Stimulated activated effector memory CD8-positive, alpha-beta T cell treated with anti-CD3 and anti-CD28 coated beads, Interleukin-12 subunit alpha, Interleukin-12 subunit beta, amount 100 ng/mL, for 72 hours (primary cell): ENCODE results near the gene RGS17.
A peak's percentile ranks its signal among the peaks of the same experiment; 100 is the strongest.
"Not testable (repeated sequence)": the region's sequence is repeated elsewhere in the genome, so short reads cannot be mapped to it uniquely, and the experiment has no call there.

Experiments used
- ATAC-seq: fragments of 150-1000 bp; cut with Tn5 transposase; 2 replicates; pipeline ENCODE4 v1.10.0; 2021
- DNase-seq, 2 donors: peaks; one replicate each; pipeline ENCODE4 v3.0.0; 2021 to 2022; ENCODE audit warnings: low spot score in 2 of 2
- H3K27ac Mint-ChIP-seq: one replicate; pipeline ENCODE4 v1.8.0; 2022; ENCODE audit warnings: mild to moderate bottlenecking, mixed read lengths
- H3K36me3 Mint-ChIP-seq: one replicate; pipeline ENCODE4 v1.8.0; 2022; ENCODE audit warnings: mild to moderate bottlenecking, mixed read lengths
- H3K4me1 Mint-ChIP-seq: one replicate; pipeline ENCODE4 v1.8.0; 2022; ENCODE audit warnings: mixed read lengths
- H3K4me3 Mint-ChIP-seq: one replicate; pipeline ENCODE4 v1.8.0; 2022; ENCODE audit warnings: mild to moderate bottlenecking, mixed read lengths
- H3K9me3 Mint-ChIP-seq: one replicate; pipeline ENCODE4 v1.8.0; 2022; ENCODE audit warnings: mixed read lengths

The RGS17 gene

DNA sequence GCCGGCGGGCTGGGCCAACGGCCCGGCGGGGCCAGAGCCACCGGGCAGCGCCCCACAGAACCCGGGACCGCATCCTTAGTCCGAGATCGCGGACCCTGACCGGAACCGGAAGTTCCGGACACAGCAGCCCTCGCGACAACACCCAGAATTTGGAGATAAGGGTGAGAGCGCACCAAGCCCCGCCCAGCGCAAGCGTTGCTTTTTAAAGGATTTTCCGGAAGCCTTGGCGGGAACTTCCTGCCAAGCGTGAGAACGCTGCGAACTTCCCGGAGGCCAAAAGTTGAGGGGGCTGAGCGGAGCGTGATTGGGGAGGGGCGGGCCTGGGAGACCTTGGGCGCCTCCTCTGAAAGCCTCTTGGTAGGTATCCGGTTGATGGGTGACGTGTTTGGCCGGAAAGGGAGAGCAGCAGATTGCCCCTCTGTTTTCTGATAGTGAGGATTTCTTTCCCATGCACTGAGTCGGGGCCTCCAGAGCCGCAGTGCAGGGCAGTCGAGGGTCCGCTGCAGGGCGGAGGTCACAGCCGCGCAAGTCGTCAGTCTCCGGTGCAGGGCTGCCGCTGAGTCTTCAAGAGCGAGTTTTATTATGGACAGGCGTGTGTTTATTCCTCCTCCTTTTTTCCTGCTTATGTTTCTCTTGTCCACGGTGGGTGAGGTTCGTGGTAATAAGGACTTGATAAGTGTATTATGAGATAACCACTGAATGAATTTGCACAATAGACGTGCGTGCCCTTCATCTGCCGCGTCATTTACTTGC, 128.3 kb downstream of the RGS17 start, which contains the start of gene MTRF1L:
MTRF1L (minus strand) TSS at position 97 of the 753 bp plus-strand sequence; CDS start at position 73, 24 bp downstream.
- ATAC-seq (peak; percentile 91), DNase-seq (peak; percentile 69 to 93)
- peak within 1 kb of the TSS; percentile 96 for H3K27ac Mint-ChIP-seq
- peaks cover 41% of the 10 kb centered on the region for H3K36me3 Mint-ChIP-seq
- peaks cover 38% of the 10 kb centered on the region for H3K4me1 Mint-ChIP-seq
- H3K9me3 Mint-ChIP-seq = no peaks in the 10 kb centered on the region
- H3K4me3 Mint-ChIP-seq = peak within 1 kb of the TSS; percentile 94

DNA sequence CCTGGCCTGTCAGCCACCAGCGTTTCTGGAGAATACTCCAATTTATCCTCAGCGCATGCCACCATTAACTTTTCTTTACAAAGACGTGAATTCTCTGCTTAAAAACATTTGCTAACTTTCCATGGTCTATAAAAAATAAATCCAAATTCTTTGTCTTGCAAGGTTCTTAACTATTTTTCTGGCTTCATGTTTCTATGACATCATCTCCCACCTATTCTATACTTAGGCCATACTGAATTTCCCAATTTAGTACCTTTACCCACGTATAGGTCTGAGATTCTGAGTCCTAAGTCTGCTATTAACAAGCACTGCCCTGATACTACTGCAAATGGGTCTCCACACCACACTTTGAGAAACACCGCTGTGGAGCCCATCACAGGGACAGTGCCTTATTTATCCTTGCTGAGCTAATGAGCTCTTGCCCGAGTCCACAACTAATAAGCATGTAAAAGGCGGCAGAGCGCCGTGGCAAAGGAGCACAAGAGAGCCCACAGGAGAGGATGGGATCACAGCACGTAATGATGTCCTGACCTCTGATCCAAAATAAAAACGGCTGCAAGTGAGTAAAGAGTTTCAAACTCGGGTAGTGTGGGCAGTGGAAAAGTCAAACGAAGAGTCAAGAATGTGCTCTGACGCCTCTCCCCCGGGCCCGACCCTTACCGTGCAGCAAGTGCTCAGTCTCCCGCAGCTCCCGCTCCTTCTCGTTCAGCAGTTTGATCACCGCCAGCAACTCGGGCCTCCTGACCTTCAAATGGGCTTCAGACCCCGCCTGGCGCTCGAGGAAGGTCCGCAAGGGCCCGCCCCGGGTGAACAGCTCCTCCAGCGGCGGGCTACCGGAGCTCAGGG, 129.1 kb downstream of the RGS17 start:
- H3K9me3 Mint-ChIP-seq = no peaks in the 10 kb centered on the region
- peak overlapping the region; percentile 94 for H3K4me3 Mint-ChIP-seq
- H3K4me1 Mint-ChIP-seq = peaks cover 43% of the 10 kb centered on the region
- peak overlapping the region; percentile 96 for H3K27ac Mint-ChIP-seq
- peaks cover 49% of the 10 kb centered on the region for H3K36me3 Mint-ChIP-seq
- peak in 1 of 2 donors; percentile 55 for DNase-seq
- peak; percentile 49 for ATAC-seq

DNA sequence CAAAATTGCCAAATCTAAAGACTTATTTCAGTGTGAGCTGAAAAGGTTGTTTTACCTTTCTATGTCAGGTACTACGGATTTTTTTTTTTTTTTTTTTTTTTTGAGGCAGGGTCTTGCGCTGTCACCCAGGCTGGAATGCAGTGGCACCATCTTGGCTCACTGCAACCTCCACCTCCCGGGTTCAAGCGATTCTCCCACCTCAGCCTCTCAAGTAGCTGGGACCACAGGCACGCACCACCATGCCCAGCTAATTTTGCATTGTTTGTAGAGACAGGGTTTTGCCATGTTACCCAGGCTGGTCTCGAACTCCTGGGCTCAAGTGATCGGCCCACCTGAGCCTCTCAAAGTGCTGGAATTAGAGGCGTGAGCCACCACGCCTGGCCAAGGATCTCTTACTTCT, 130.3 kb downstream of the RGS17 start:
- H3K4me1 Mint-ChIP-seq = peaks cover 50% of the 10 kb centered on the region
- H3K4me3 Mint-ChIP-seq = peak overlapping the region; percentile 94
- ATAC-seq, H3K9me3 Mint-ChIP-seq, DNase-seq: not testable (repeated sequence)
- H3K36me3 Mint-ChIP-seq = peaks cover 61% of the 10 kb centered on the region
- peak overlapping the region; percentile 96 for H3K27ac Mint-ChIP-seq

DNA sequence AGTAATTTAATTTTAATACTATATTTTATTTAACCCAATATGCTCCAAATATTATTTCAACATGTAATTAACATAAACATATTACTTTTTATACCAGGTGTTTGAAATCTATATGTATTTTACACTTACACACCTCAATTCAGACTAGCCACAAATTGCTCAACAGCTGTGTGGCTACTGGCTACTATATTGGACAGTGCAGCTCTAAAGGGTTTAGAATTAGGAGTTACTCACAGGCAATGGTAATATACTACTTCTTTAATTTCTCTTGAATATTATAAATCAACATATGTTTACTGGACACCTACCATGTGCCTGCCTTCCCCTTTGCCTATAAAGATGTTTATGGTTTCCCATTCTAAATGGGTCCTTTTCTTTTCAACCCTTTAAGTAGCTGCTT, 130.8 kb downstream of the RGS17 start:
- DNase-seq (no peak), ATAC-seq (no peak)
- peak overlapping the region; percentile 94 for H3K4me3 Mint-ChIP-seq
- peaks cover 66% of the 10 kb centered on the region for H3K36me3 Mint-ChIP-seq
- H3K27ac Mint-ChIP-seq = no peak overlapping the region
- H3K4me1 Mint-ChIP-seq = peaks cover 50% of the 10 kb centered on the region
- H3K9me3 Mint-ChIP-seq = no peaks in the 10 kb centered on the region

DNA sequence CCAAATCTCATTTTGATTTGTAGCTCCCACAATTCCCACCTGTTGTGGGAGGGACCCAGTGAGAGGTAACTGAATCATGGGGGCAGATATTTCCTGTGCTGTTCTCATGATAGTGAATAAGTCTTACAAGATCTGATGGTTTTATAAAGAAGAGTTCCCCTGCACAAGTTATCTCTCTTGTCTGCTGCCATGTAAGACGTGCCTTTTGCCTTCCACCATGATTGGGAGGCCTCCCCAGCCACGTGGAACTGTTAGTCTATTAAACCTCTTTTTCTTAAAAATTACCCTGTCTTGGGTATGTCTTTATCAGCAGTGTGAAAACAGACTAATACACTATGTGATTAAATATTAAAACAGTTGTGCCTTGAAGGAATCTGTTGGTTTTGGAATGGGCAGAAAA, 131.5 kb downstream of the RGS17 start:
- not testable (repeated sequence) for H3K27ac Mint-ChIP-seq
- H3K4me3 Mint-ChIP-seq = peak overlapping the region; percentile 94

DNA sequence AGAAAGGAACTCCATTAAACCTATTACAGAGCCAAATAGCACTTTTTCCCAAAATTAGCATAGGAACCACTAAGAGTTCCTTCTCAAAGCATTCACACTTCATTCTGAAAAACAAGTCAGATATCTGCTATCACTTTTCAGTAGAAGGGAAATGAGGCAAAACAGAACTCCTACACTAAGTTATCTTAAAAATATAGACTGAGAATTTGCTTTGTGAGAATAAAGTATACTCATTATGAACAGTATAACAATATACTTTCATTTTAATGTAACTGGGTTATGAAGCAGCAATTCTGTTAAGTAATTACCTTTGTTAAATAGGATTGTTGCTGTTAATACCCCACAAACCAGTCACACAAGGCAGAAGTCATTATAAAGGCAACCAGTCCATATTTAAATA, 137.2 kb downstream of the RGS17 start:
- ATAC-seq (peak; percentile 77), DNase-seq (no peak)
- Mint-ChIP-seq H3K4me1 (peaks cover 20% of the 10 kb centered on the region), H3K9me3 (no peaks in the 10 kb centered on the region), H3K36me3 (peaks cover 96% of the 10 kb centered on the region), H3K4me3 (no peak overlapping the region), H3K27ac (peak overlapping the region; percentile 77)

More for the DNA sequence above, 131.5 kb downstream of the RGS17 start:
- Mint-ChIP-seq H3K36me3 (peaks cover 74% of the 10 kb centered on the region), H3K4me1 (peaks cover 50% of the 10 kb centered on the region)
- not testable (repeated sequence) for ATAC-seq, DNase-seq, H3K9me3 Mint-ChIP-seq

DNA sequence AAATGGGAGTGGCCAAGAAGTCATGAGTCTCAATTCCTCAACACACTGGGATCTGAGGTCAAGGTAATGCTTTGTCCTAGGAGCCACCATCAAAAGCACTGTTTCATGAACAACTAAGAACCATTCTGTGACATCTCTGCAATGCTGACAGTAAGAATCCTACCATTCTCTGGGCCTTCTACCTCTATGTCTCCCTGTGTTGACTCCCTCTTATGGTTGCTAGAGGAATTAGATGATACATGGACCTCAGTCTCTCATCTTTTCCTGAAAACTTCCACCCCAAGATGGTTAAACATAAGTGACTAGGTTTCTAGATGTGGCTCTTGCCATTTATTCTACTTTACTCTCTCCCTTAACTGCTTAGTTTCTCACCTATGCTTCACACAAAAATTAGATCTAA, 137.7 kb downstream of the RGS17 start:
- DNase-seq = no peak
- Mint-ChIP-seq H3K36me3 (peaks cover 92% of the 10 kb centered on the region), H3K4me3 (no peak overlapping the region), H3K9me3 (no peaks in the 10 kb centered on the region), H3K27ac (peak overlapping the region; percentile 77), H3K4me1 (peaks cover 19% of the 10 kb centered on the region)
- peak; percentile 32 for ATAC-seq

DNA sequence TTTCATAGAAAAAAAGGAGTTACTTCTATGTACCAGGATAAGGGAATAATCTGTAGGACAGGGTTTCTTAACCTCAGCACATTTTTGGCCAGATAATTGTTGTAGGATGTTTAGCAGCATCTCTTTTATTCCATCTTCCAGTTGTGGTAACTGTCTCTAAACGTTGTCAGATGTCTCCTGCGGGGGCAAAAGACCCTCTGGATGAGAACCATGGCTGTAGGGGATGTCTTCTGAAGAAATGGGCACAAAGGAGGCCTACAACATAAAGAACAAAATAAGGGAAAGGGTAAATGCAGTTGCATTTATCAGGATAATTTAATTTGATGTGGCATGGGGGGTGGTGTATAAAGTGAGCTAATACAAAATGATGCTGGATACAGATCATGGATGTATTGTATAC, 144.1 kb downstream of the RGS17 start:
- Mint-ChIP-seq H3K36me3 (peaks cover 66% of the 10 kb centered on the region), H3K4me3 (no peak overlapping the region), H3K27ac (no peak overlapping the region), H3K4me1 (peaks cover 14% of the 10 kb centered on the region), H3K9me3 (no peaks in the 10 kb centered on the region)
- DNase-seq (no peak), ATAC-seq (no peak)

DNA sequence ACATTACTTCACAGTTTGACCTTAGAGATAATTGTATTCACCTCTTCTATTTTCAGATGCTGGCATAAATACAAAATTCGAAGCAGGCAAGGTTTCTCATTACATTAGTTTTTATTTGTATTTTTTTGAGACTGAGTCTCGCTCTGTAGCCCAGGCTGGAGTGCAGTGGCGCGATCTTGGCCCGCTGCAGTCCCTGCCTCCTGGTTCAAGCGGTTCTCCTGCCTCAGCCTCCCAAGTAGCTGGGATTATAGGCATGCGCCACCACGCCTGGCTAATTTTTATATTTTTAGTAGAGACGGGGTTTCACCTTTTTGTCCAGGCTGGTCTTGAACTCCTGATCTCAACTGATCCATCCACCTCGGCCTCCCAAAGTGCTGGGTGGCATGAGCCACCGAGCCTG, 145.8 kb downstream of the RGS17 start:
- H3K4me1 Mint-ChIP-seq = peaks cover 24% of the 10 kb centered on the region
- H3K9me3 Mint-ChIP-seq, DNase-seq, H3K27ac Mint-ChIP-seq, ATAC-seq: not testable (repeated sequence)
- peak overlapping the region; percentile 81 for H3K4me3 Mint-ChIP-seq
- peaks cover 64% of the 10 kb centered on the region for H3K36me3 Mint-ChIP-seq

DNA sequence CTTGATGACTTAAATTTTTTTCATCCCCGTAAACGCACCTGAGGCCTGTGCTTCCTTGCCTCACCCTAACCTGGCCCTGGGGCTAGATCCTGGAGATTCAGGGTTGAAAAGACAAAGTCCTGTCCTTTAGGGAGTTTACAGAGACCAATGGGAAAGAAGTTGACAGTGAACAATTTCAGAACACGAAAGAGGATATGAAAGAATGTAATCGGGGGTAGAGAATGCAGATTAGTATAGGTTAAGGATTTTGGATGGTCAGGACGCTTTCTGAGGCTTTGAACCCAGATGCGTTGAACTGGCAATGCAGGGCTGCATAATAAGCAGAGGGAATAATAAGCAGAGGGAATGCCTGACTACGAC, 146.6 kb downstream of the RGS17 start:
- Mint-ChIP-seq H3K27ac (peak overlapping the region; percentile 96), H3K9me3 (no peaks in the 10 kb centered on the region), H3K4me3 (peak overlapping the region; percentile 81), H3K36me3 (peaks cover 63% of the 10 kb centered on the region), H3K4me1 (peaks cover 29% of the 10 kb centered on the region)
- DNase-seq (no peak), ATAC-seq (no peak)

DNA sequence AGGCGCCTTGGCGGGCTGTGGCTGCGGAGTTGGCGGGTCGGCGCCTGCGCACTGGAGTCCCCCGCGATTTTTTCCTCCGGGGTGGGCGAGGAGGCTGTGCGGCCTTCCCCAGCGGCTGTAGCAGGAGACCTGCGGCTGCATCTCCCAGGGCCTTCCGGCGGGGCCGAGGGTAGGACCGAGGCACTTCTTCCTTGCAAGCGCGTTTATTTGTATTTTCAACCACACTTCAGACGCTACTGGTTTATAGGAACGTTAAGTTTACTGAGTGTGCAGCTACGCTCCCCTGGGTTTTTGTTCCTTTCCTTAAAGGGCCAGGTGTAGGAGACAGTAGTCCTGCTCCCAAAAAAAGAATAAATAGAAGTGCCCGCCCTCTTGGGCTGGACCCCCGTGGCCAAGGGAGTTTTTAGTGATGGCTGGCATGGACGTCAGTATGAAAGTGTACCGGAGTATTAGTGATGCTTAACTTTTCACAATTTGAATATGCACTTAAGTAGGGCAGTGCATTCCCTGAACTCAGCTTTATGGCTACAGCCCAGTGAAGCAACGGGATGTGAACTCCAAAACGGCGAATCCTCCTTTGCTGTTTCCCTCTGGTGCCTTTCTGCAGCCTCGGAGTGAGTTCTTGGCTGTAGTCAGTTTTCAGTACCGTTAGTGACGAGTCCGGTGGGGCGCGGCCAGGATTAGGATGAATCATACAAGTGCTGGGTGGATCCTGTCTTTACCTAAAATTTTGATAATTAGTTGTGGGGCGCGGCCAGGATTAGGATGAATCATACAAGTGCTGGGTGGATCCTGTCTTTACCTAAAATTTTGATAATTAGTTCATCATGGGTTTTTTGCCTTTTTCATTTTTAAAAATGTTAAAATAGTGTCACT, 147.2 kb downstream of the RGS17 start:
- Mint-ChIP-seq H3K27ac (peak overlapping the region; percentile 96), H3K36me3 (peaks cover 67% of the 10 kb centered on the region), H3K4me3 (peak overlapping the region; percentile 81), H3K9me3 (no peaks in the 10 kb centered on the region), H3K4me1 (peaks cover 29% of the 10 kb centered on the region)
- DNase-seq (peak; percentile 45 to 83), ATAC-seq (peak; percentile 58)

DNA sequence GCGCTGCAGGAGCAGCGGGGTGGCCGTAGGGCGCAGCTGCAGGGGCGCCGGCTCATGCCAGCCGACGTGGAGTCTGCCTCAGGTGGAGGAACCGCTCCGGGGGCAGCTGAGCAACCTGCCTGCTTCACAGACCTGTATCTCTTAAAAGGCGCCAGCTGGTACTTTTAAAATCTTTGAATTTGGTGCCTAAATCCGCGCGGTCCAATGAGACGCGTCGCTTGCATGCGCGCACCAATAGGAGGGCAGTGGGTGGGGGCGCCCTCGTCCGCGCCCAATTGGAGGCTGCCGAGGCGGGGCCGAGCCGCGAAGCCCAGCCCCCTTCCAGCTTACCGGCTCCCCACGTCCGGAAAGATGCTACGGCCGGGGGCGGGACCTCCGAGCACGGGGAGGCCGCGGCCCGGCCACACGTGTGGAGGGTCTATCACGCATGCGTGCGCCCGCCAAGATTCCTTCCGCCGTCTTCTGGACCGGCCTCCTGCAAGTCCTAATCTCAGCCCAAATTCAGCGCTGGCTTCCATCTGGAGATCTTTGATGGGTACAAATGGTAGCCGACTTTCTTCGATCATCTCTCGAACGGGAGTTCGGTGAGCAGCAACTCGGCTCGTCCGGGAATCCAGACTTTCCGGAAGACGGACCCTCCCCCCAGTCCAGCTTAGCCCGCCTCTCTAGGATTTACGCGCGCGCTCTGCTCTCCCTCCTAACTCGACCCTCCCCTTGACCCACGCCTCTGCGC, 148.0 kb downstream of the RGS17 start, which contains the start of gene FBXO5:
FBXO5 (minus strand) TSS at position 138 of the 733 bp plus-strand sequence; CDS start at position 56, 82 bp downstream.
- H3K9me3 Mint-ChIP-seq = no peaks in the 10 kb centered on the region
- peak; percentile 93 to 97 for DNase-seq
- ATAC-seq = peak; percentile 93
- H3K4me1 Mint-ChIP-seq = peaks cover 29% of the 10 kb centered on the region
- H3K4me3 Mint-ChIP-seq = peak within 1 kb of the TSS; percentile 81
- H3K36me3 Mint-ChIP-seq = peaks cover 75% of the 10 kb centered on the region
- peak within 1 kb of the TSS; percentile 96 for H3K27ac Mint-ChIP-seq

DNA sequence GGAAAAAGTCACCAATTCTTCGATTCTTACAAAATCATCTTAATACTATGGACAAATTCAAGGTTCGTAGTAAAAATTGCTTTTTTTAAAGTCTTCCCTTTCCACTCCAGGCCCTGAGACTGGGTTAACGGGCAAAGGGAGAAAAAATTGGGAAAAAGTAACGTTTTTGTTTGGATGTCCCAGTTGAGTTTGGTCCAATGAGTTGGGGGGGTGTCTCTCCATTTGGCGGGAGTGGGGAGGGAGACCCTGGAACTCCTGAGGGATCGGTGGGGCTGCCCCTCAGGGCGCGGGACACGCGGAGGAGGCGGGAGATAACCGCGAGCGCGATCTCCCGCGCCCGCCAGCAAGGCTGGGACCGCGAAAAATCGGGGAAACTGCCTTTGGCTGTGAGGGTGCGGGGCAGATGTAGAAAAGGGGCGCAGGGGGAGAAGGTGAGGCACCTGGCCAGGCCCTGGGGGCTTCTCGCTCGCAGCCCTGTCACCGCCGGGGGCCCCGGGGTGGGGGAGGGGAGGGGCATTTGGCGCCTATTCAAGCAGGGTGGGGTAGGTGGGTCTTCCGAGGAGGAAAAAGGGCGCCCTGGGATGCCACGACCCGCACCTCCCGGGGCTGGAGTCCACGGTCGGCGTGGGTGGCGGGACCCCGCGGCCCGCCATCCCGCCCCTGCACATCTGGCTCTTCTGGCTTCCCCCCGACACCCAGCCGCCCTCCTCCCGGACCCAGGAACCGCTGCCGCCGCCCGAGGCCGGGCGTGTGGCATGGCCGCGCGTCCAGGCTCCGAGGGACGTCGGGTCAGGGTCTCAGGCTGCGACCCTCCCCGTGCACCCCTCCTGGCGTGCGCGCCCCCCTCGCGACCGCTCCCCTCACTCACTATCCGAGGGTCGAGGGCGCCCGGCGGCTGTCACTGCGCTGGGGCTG, 148.8 kb downstream of the RGS17 start:
- Mint-ChIP-seq H3K4me3 (peak overlapping the region; percentile 81), H3K9me3 (no peaks in the 10 kb centered on the region), H3K36me3 (peaks cover 80% of the 10 kb centered on the region), H3K4me1 (peaks cover 27% of the 10 kb centered on the region), H3K27ac (peak overlapping the region; percentile 96)
- DNase-seq (peak; percentile 16 to 74), ATAC-seq (no peak)
